IMR-90 (cell line): ENCODE data around the gene IFNK. TPM values are rescaled to one million over a fixed set of nuclear protein-coding genes. Genes with fewer than 3 reads are reported as not detected.

Experiments
- ATAC-seq: fragments of 200-7000 bp; cut with Tn5 transposase; 2 replicates; pipeline ENCODE4 v1.9.1; 2020; ENCODE audit warnings: low read depth, mild to moderate bottlenecking, moderate library complexity
- BruUV-seq: library from RNA; stranded (reverse); fragments of 400-500 nt; replicated peaks from 2 replicates; lab custom pipeline; 2021; lab: Mats Ljungman, UMichigan
- CTCF ChIA-PET: fragments of 300-600 bp; formaldehyde crosslinking; extraction: SDS; loops from one replicate; lab custom pipeline; 2021; ENCODE audit warnings: antibody characterized with exemption; lab: Yijun Ruan, JAX
- POLR2A ChIA-PET: fragments of 300-600 bp; sonication (Branson Sonifier 250); formaldehyde crosslinking; loops from one replicate; lab custom pipeline; 2022; ENCODE audit warnings: antibody characterized with exemption; ENCODE audit not compliant: unreplicated experiment; lab: Charles Lee
- DNase-seq: peaks from one replicate; pipeline ENCODE4 v3.0.0; 2013
- H2AFZ ChIP-seq: replicated peaks from 2 replicates; pipeline ENCODE3; 2013; ENCODE audit warnings: low read length, mild to moderate bottlenecking; ENCODE audit not compliant: poor library complexity
- H2AK5ac ChIP-seq: 2 replicates; pipeline ENCODE4 v1.6.1; 2013; ENCODE audit warnings: low read depth, low read length, inconsistent platforms
- H2AK9ac ChIP-seq: replicated peaks from 2 replicates; pipeline ENCODE3; 2013; ENCODE audit warnings: mild to moderate bottlenecking, low read depth, low read length, moderate library complexity; ENCODE audit not compliant: poor library complexity
- H2BK120ac ChIP-seq: 2 replicates; pipeline ENCODE4 v1.6.1; 2013; ENCODE audit warnings: low read depth, low read length, inconsistent platforms
- H2BK15ac ChIP-seq: 3 replicates; pipeline ENCODE4 v1.6.1; 2013; ENCODE audit warnings: low read depth, low read length, inconsistent platforms
- H2BK20ac ChIP-seq: 2 replicates; pipeline ENCODE4 v1.6.1; 2013; ENCODE audit warnings: low read depth, mild to moderate bottlenecking, inconsistent platforms, low read length, moderate library complexity
- H2BK5ac ChIP-seq: 2 replicates; pipeline ENCODE4 v1.6.1; 2013; ENCODE audit warnings: mild to moderate bottlenecking, low read depth, low read length, inconsistent platforms; ENCODE audit not compliant: poor library complexity, severe bottlenecking
- H3K14ac ChIP-seq: replicated peaks from 2 replicates; pipeline ENCODE4 v1.6.1; 2013; ENCODE audit warnings: low read depth, low read length, inconsistent platforms
- H3K18ac ChIP-seq: 2 replicates; pipeline ENCODE4 v1.6.1; 2013; ENCODE audit warnings: low read depth, low read length, control low read depth
- H3K23ac ChIP-seq: 2 replicates; pipeline ENCODE4 v1.6.1; 2013; ENCODE audit warnings: low read depth, low read length, inconsistent platforms
- H3K27ac ChIP-seq: 2 replicates; pipeline ENCODE4 v1.5.1; 2013; ENCODE audit warnings: mild to moderate bottlenecking, control low read depth, low read length; ENCODE audit not compliant: insufficient read depth
- H3K27me3 ChIP-seq: 2 replicates; pipeline ENCODE4 v1.6.1; 2013; ENCODE audit warnings: low read length; ENCODE audit not compliant: control insufficient read depth, insufficient read depth
- H3K36me3 ChIP-seq: 2 replicates; pipeline ENCODE4 v1.6.1; 2013; ENCODE audit warnings: low read length, mixed read lengths; ENCODE audit not compliant: control insufficient read depth, insufficient read depth
- H3K4ac ChIP-seq: 2 replicates; pipeline ENCODE4 v1.6.1; 2013; ENCODE audit warnings: low read depth, low read length, inconsistent platforms
- H3K4me1 ChIP-seq: 2 replicates; pipeline ENCODE4 v1.6.1; 2013; ENCODE audit warnings: low read length, mixed read lengths; ENCODE audit not compliant: control insufficient read depth, insufficient read depth
- H3K4me2 ChIP-seq: 2 replicates; pipeline ENCODE4 v1.6.1; 2013; ENCODE audit warnings: low read depth, mild to moderate bottlenecking, control low read depth, low read length, moderate library complexity
- H3K4me3 ChIP-seq: 2 replicates; pipeline ENCODE4 v1.5.1; 2013; ENCODE audit warnings: low read depth, mild to moderate bottlenecking, control low read depth, low read length, moderate library complexity; ENCODE audit not compliant: insufficient read depth
- H3K56ac ChIP-seq: 2 replicates; pipeline ENCODE4 v1.6.1; 2013; ENCODE audit warnings: low read length, inconsistent platforms; ENCODE audit not compliant: insufficient read depth; ENCODE audit errors: extremely low read depth
- H3K79me1 ChIP-seq, 2 experiments: 2 replicates each; pipeline ENCODE4 v1.6.1; 2013; ENCODE audit warnings: low read length in 2 of 2, inconsistent platforms in 1 of 2, low read depth in 1 of 2
- H3K9ac ChIP-seq: 2 replicates; pipeline ENCODE4 v1.6.1; 2013; ENCODE audit warnings: low read depth, low read length, control low read depth
- H3K9me1 ChIP-seq: 2 replicates; pipeline ENCODE4 v1.6.1; 2013; ENCODE audit warnings: low read length, inconsistent platforms; ENCODE audit not compliant: insufficient read depth
- H3K9me3 ChIP-seq: 2 replicates; pipeline ENCODE4 v1.6.1; 2013; ENCODE audit warnings: low read length; ENCODE audit not compliant: control insufficient read depth, insufficient read depth
- H4K20me1 ChIP-seq: 2 replicates; pipeline ENCODE4 v1.6.1; 2013; ENCODE audit warnings: low read length, inconsistent platforms; ENCODE audit not compliant: insufficient read depth
- H4K5ac ChIP-seq: 2 replicates; pipeline ENCODE4 v1.6.1; 2013; ENCODE audit warnings: mild to moderate bottlenecking, low read depth, low read length, control low read depth
- H4K8ac ChIP-seq, 2 experiments: 2 replicates each; pipeline ENCODE4 v1.6.1; 2013; ENCODE audit warnings: low read depth in 2 of 2, low read length in 2 of 2, control low read depth in 1 of 2, inconsistent platforms in 1 of 2
- H4K91ac ChIP-seq: 2 replicates; pipeline ENCODE4 v1.6.1; 2013; ENCODE audit warnings: low read depth, low read length, inconsistent platforms; ENCODE audit not compliant: insufficient read depth
- BHLHE40 ChIP-seq: fragments of 150-350 bp; IDR thresholded peaks from 2 replicates; pipeline ENCODE4 v1.6.1; 2016; ENCODE audit warnings: mild to moderate bottlenecking, low read depth, low read length
- CEBPB ChIP-seq: IDR thresholded peaks from 2 replicates; pipeline ENCODE4 v1.6.1; 2012; ENCODE audit warnings: low read depth, low read length, improper control_type of control experiment
- CHD1 ChIP-seq: IDR thresholded peaks from 2 replicates; pipeline ENCODE4 v1.6.1; 2012; ENCODE audit warnings: low read depth, low read length, improper control_type of control experiment
- CTCF ChIP-seq: conservative IDR thresholded peaks from 2 replicates; pipeline ENCODE4 v1.5.1; 2012; ENCODE audit warnings: mild to moderate bottlenecking, low read depth, low read length, improper control_type of control experiment
- ELK1 ChIP-seq: fragments of 150-350 bp; IDR thresholded peaks from 2 replicates; pipeline ENCODE4 v1.6.1; 2016; ENCODE audit warnings: low read depth, mild to moderate bottlenecking, low read length, moderate library complexity, borderline replicate concordance
- FOS ChIP-seq: fragments of 150-350 bp; IDR thresholded peaks from 2 replicates; pipeline ENCODE4 v1.6.1; 2016; ENCODE audit warnings: low read depth, low read length
- MAFK ChIP-seq: IDR thresholded peaks from 2 replicates; pipeline ENCODE4 v1.6.1; 2012; ENCODE audit warnings: low read depth, low read length, improper control_type of control experiment
- MAZ ChIP-seq: IDR thresholded peaks from 2 replicates; pipeline ENCODE4 v1.6.1; 2012; ENCODE audit warnings: low read depth, mild to moderate bottlenecking, low read length, improper control_type of control experiment, moderate library complexity, borderline replicate concordance
- MXI1 ChIP-seq: IDR thresholded peaks from 2 replicates; pipeline ENCODE4 v1.6.1; 2012; ENCODE audit warnings: low read depth, mild to moderate bottlenecking, low read length, moderate library complexity, borderline replicate concordance
- NFE2L2 ChIP-seq: fragments of 150-350 bp; IDR thresholded peaks from 2 replicates; pipeline ENCODE4 v1.6.1; 2016; ENCODE audit warnings: low read depth, mild to moderate bottlenecking, low read length
- POLR2A ChIP-seq: IDR thresholded peaks from 2 replicates; pipeline ENCODE4 v1.6.1; 2012; ENCODE audit warnings: mild to moderate bottlenecking, low read depth, low read length
- RAD21 ChIP-seq: IDR thresholded peaks from 2 replicates; pipeline ENCODE4 v1.6.1; 2012; ENCODE audit warnings: low read length, improper control_type of control experiment
- RCOR1 ChIP-seq: IDR thresholded peaks from 2 replicates; pipeline ENCODE4 v1.6.1; 2012; ENCODE audit warnings: mild to moderate bottlenecking, low read length, improper control_type of control experiment; ENCODE audit not compliant: insufficient replicate concordance
- RFX5 ChIP-seq: IDR thresholded peaks from 2 replicates; pipeline ENCODE4 v1.8.0; 2012; ENCODE audit warnings: low read depth, mild to moderate bottlenecking, low read length, moderate library complexity
- SMC3 ChIP-seq: fragments of 150-350 bp; IDR thresholded peaks from 2 replicates; pipeline ENCODE4 v1.6.1; 2016; ENCODE audit warnings: low read depth, mild to moderate bottlenecking, antibody characterized with exemption, low read length, moderate library complexity
- USF2 ChIP-seq: fragments of 150-350 bp; IDR thresholded peaks from 2 replicates; pipeline ENCODE4 v1.6.1; 2017; ENCODE audit warnings: mild to moderate bottlenecking, antibody characterized with exemption, low read length, low read depth
- WGBS, 2 experiments: methylation state at CpG; one replicate each; pipeline versions ENCODE4 v1.1.5 to v1.1.7; 2013; ENCODE audit warnings: missing lambda C conversion rate in 2 of 2; ENCODE audit not compliant: insufficient read length in 1 of 2; ENCODE audit errors: extremely low coverage in 2 of 2; 5-methylcytosine and 5-hydroxymethylcytosine counted together
- dilution Hi-C: fragments of 300-500 bp; cut with HindIII; formaldehyde crosslinking; loops from one replicate; pipeline ENCODE4 v1.14.3; 2018; ENCODE audit warnings: low sequenced_read_pairs; ENCODE audit not compliant: unreplicated experiment
- in situ Hi-C: fragments of 300-500 bp; cut with MboI; formaldehyde crosslinking; loops from 3 replicates; pipeline ENCODE4 v1.14.3; 2019; ENCODE audit warnings: low sequenced_read_pairs, inconsistent platforms, mixed read lengths
- intact Hi-C: fragments of 100-400 bp; cut with micrococcal nuclease; formaldehyde crosslinking; loops from 2 replicates; pipeline ENCODE4 v1.10.0; 2022
- polyA plus RNA-seq, 3 experiments: library from polyadenylated mRNA; depleted of rRNA; stranded (reverse); fragments of >200 nt; gene quantifications; 2 replicates each; pipeline ENCODE4 v1.2.3, GENCODE V29; 2012; ENCODE audit warnings: low replicate concordance in 1 of 3
- total RNA-seq: library from RNA; depleted of rRNA; stranded (reverse); fragments of >200 nt; gene quantifications from 2 replicates; pipeline ENCODE4 v1.2.3, GENCODE V29; 2012

Gene IFNK
- total and polyA plus RNA-seq, 2 of the 4 experiments (the other 2 are of a cell fraction) = not detected

- H2AK9ac ChIP-seq = no peak overlapping the region
- TF ChIP-seq USF2 = no peak
- no peak for TF ChIP-seq RFX5
- TF ChIP-seq CEBPB = no peak
- no peak for TF ChIP-seq CTCF
- no peak for TF ChIP-seq POLR2A
- TF ChIP-seq ELK1 = no peak
- no peak for TF ChIP-seq RAD21
- no peak for TF ChIP-seq NFE2L2
- TF ChIP-seq SMC3 = no peak
- TF ChIP-seq MAFK = no peak
- no peak for TF ChIP-seq MXI1
- no peak for TF ChIP-seq MAZ
- no peak for TF ChIP-seq CHD1
- no peak for TF ChIP-seq FOS
- TF ChIP-seq BHLHE40 = no peak
- no peak for TF ChIP-seq RCOR1
- H3K23ac ChIP-seq = no peak overlapping the region
- no peak overlapping the region for H4K91ac ChIP-seq
- intact Hi-C loops (no loop called here), in situ Hi-C loops (no loop called here), dilution Hi-C loops (no loop called here)
- CTCF ChIA-PET = no interaction called here
- no peaks in the 10 kb centered on the region for H3K36me3 ChIP-seq
- no peak overlapping the region for H2BK5ac ChIP-seq
- no TSS peak for BruUV-seq
- H2BK20ac ChIP-seq = no peak overlapping the region
- H3K4me2 ChIP-seq = no peak overlapping the region
- H3K9me3 ChIP-seq = no peaks in the 10 kb centered on the region
- no peak overlapping the region for H3K27ac ChIP-seq
- H4K8ac ChIP-seq = no peak overlapping the region
- no peak for DNase-seq
- no peak overlapping the region for H3K18ac ChIP-seq
- H3K56ac ChIP-seq = no peak overlapping the region
- no peak overlapping the region for H3K4ac ChIP-seq
- WGBS, 2 experiments = no CpG with 5 or more reads among the region's 3 CpGs
- H3K4me3 ChIP-seq = no peak overlapping the region
- POLR2A ChIA-PET = no interaction called here
- no peak overlapping the region for H2AK5ac ChIP-seq
- H2BK120ac ChIP-seq = no peak overlapping the region
- no peaks in the 10 kb centered on the region for H3K79me1 ChIP-seq
- H4K20me1 ChIP-seq = no peaks in the 10 kb centered on the region
- no peak for ATAC-seq
- H3K9me1 ChIP-seq = peaks cover 3% of the 10 kb centered on the region; the same call in 1 of the 2 replicates
- peaks cover 3% of the 10 kb centered on the region for H3K4me1 ChIP-seq
- peaks cover 3% of the 10 kb centered on the region for H3K27me3 ChIP-seq
- H2AFZ ChIP-seq = no peak overlapping the region
- H3K14ac ChIP-seq = no peak overlapping the region
- no peak overlapping the region for H4K5ac ChIP-seq
- H3K9ac ChIP-seq = no peak overlapping the region
- H2BK15ac ChIP-seq = no peak overlapping the region
Observed at GRCh38 chr9:27534658-27535209, 10.6 kb downstream of the IFNK start.
